Measurements from ENCODE around the gene UTY.

UTY gene

GRCh38 chrY:13339939-13340338 is 139.9 kb downstream of the UTY start:
- CTCF ChIA-PET = no interaction called here
- no peak overlapping the region for H3K4me3 ChIP-seq (ENCODE audit: control insufficient read depth in 1 of 7, extremely low read depth in 1 of 7, insufficient read depth in 4 of 7, low read depth in 2 of 7, low read length in 6 of 7)
- peaks cover 0 to 13% (median 0%) of the 10 kb centered on the region in 4 experiments for H3K4me1 ChIP-seq (ENCODE audit: control extremely low read depth in 1 of 4, control insufficient read depth in 4 of 4, insufficient read depth in 4 of 4, low read length in 3 of 4)
- peaks cover 0 to 32% (median 2%) of the 10 kb centered on the region in 4 experiments for H3K36me3 ChIP-seq (ENCODE audit: control insufficient read depth in 4 of 4, insufficient read depth in 4 of 4, low read length in 3 of 4)
- H3K27ac ChIP-seq (ENCODE audit: insufficient read depth in 1 of 2, low read depth in 1 of 2, low read length in 2 of 2, poor library complexity in 1 of 2, severe bottlenecking in 2 of 2) = no peak overlapping the region
- POLR2A ChIA-PET = no interaction called here
- H3K27me3 ChIP-seq (replicated peaks in 2 of 5; ENCODE audit: control insufficient read depth in 4 of 5, insufficient read depth in 5 of 5, low read length in 4 of 5) = no peaks in the 10 kb centered on the region
- DNase-seq = no peak
- H3K9me3 ChIP-seq (ENCODE audit: control extremely low read depth in 1 of 5, control insufficient read depth in 4 of 5, insufficient read depth in 2 of 5, low read depth in 1 of 5, low read length in 4 of 5) = no peaks in the 10 kb centered on the region
- no CpG with 5 or more reads among the region's 5 CpGs for WGBS (ENCODE audit: insufficient coverage)

- no peak overlapping the region for H3K27ac ChIP-seq (ENCODE audit: insufficient read depth in 1 of 2, low read depth in 1 of 2, low read length in 2 of 2, poor library complexity in 1 of 2, severe bottlenecking in 2 of 2)
- WGBS (ENCODE audit: insufficient coverage) = no CpG with 5 or more reads among the region's 9 CpGs
- H3K4me3 ChIP-seq (ENCODE audit: control insufficient read depth in 1 of 7, extremely low read depth in 1 of 7, insufficient read depth in 4 of 7, low read depth in 2 of 7, low read length in 6 of 7) = no peak overlapping the region
- peaks cover 0 to 38% (median 3%) of the 10 kb centered on the region in 4 experiments for H3K36me3 ChIP-seq (ENCODE audit: control insufficient read depth in 4 of 4, insufficient read depth in 4 of 4, low read length in 3 of 4)
- CTCF ChIA-PET = no interaction called here
- no peaks in the 10 kb centered on the region for H3K27me3 ChIP-seq (replicated peaks in 2 of 5; ENCODE audit: control insufficient read depth in 4 of 5, insufficient read depth in 5 of 5, low read length in 4 of 5)
- no peak for DNase-seq
- H3K9me3 ChIP-seq (ENCODE audit: control extremely low read depth in 1 of 5, control insufficient read depth in 4 of 5, insufficient read depth in 2 of 5, low read depth in 1 of 5, low read length in 4 of 5) = no peaks in the 10 kb centered on the region
- H3K4me1 ChIP-seq (ENCODE audit: control extremely low read depth in 1 of 4, control insufficient read depth in 4 of 4, insufficient read depth in 4 of 4, low read length in 3 of 4) = peaks cover 0 to 13% (median 0%) of the 10 kb centered on the region in 4 experiments
- POLR2A ChIA-PET = no interaction called here
These were observed 140.5 kb downstream of the UTY start for GRCh38 chrY:13339381-13339780.

- Histone ChIP-seq H3K27ac (ENCODE audit: insufficient read depth in 1 of 2, low read depth in 1 of 2, low read length in 2 of 2, poor library complexity in 1 of 2, severe bottlenecking in 2 of 2) (no peak overlapping the region), H3K9me3 (ENCODE audit: control extremely low read depth in 1 of 5, control insufficient read depth in 4 of 5, insufficient read depth in 2 of 5, low read depth in 1 of 5, low read length in 4 of 5) (no peaks in the 10 kb centered on the region), H3K36me3 (ENCODE audit: control insufficient read depth in 4 of 4, insufficient read depth in 4 of 4, low read length in 3 of 4) (peaks cover 0 to 44% (median 3%) of the 10 kb centered on the region in 4 experiments), H3K4me1 (ENCODE audit: control extremely low read depth in 1 of 4, control insufficient read depth in 4 of 4, insufficient read depth in 4 of 4, low read length in 3 of 4) (peaks cover 0 to 13% (median 0%) of the 10 kb centered on the region in 4 experiments), H3K4me3 (ENCODE audit: control insufficient read depth in 1 of 7, extremely low read depth in 1 of 7, insufficient read depth in 4 of 7, low read depth in 2 of 7, low read length in 6 of 7) (no peak overlapping the region), H3K27me3 (replicated peaks in 2 of 5; ENCODE audit: control insufficient read depth in 4 of 5, insufficient read depth in 5 of 5, low read length in 4 of 5) (no peaks in the 10 kb centered on the region)
- peak in 1 of 3 donors; percentile 3 for DNase-seq
- ChIA-PET CTCF (no interaction called here), POLR2A (interaction anchor here (0.6 kb wide), 1 partner anchor 367 kb away, joined by 3 read pairs; no protein-coding TSS in a partner anchor)
- no CpG with 5 or more reads among the region's 4 CpGs for WGBS (ENCODE audit: insufficient coverage)
These were observed 141.1 kb downstream of the UTY start for GRCh38 chrY:13338711-13339110.

- peaks cover 0 to 13% (median 0%) of the 10 kb centered on the region in 4 experiments for H3K4me1 ChIP-seq (ENCODE audit: control extremely low read depth in 1 of 4, control insufficient read depth in 4 of 4, insufficient read depth in 4 of 4, low read length in 3 of 4)
- no peaks in the 10 kb centered on the region for H3K9me3 ChIP-seq (ENCODE audit: control extremely low read depth in 1 of 5, control insufficient read depth in 4 of 5, insufficient read depth in 2 of 5, low read depth in 1 of 5, low read length in 4 of 5)
- no CpG with 5 or more reads among the region's 5 CpGs for WGBS (ENCODE audit: insufficient coverage)
- ChIA-PET POLR2A (no interaction called here), CTCF (interaction anchor here (0.6 kb wide), 1 partner anchor 94 kb away, joined by 4 read pairs; no protein-coding TSS in a partner anchor)
- no peaks in the 10 kb centered on the region for H3K27me3 ChIP-seq (replicated peaks in 2 of 5; ENCODE audit: control insufficient read depth in 4 of 5, insufficient read depth in 5 of 5, low read length in 4 of 5)
- H3K36me3 ChIP-seq (ENCODE audit: control insufficient read depth in 4 of 4, insufficient read depth in 4 of 4, low read length in 3 of 4) = peaks cover 0 to 44% (median 3%) of the 10 kb centered on the region in 4 experiments
- H3K4me3 ChIP-seq (ENCODE audit: control insufficient read depth in 1 of 7, extremely low read depth in 1 of 7, insufficient read depth in 4 of 7, low read depth in 2 of 7, low read length in 6 of 7) = no peak overlapping the region
- DNase-seq = no peak
- H3K27ac ChIP-seq (ENCODE audit: insufficient read depth in 1 of 2, low read depth in 1 of 2, low read length in 2 of 2, poor library complexity in 1 of 2, severe bottlenecking in 2 of 2) = no peak overlapping the region
These were observed 141.9 kb downstream of the UTY start for GRCh38 chrY:13337934-13338333.

GRCh38 chrY:13333791-13334190 is 146.0 kb downstream of the UTY start:
- peaks cover 0 to 2% (median 0%) of the 10 kb centered on the region in 4 experiments for H3K4me1 ChIP-seq (ENCODE audit: control extremely low read depth in 1 of 4, control insufficient read depth in 4 of 4, insufficient read depth in 4 of 4, low read length in 3 of 4)

GRCh38 chrY:13330651-13331050 is 149.2 kb downstream of the UTY start:
- peaks cover 0 to 33% (median 2%) of the 10 kb centered on the region in 4 experiments for H3K36me3 ChIP-seq (ENCODE audit: control insufficient read depth in 4 of 4, insufficient read depth in 4 of 4, low read length in 3 of 4)
- no CpG with 5 or more reads among the region's 2 CpGs for WGBS (ENCODE audit: insufficient coverage)
- no peaks in the 10 kb centered on the region for H3K4me1 ChIP-seq (ENCODE audit: control extremely low read depth in 1 of 4, control insufficient read depth in 4 of 4, insufficient read depth in 4 of 4, low read length in 3 of 4)
- no peaks in the 10 kb centered on the region for H3K27me3 ChIP-seq (replicated peaks in 2 of 5; ENCODE audit: control insufficient read depth in 4 of 5, insufficient read depth in 5 of 5, low read length in 4 of 5)
- POLR2A ChIA-PET = no interaction called here
- DNase-seq = no peak
- H3K4me3 ChIP-seq (ENCODE audit: control insufficient read depth in 1 of 7, extremely low read depth in 1 of 7, insufficient read depth in 4 of 7, low read depth in 2 of 7, low read length in 6 of 7) = no peak overlapping the region
- no peaks in the 10 kb centered on the region for H3K9me3 ChIP-seq (ENCODE audit: control extremely low read depth in 1 of 5, control insufficient read depth in 4 of 5, insufficient read depth in 2 of 5, low read depth in 1 of 5, low read length in 4 of 5)
- CTCF ChIA-PET = interaction anchor here (1.2 to 1.6 kb wide), 2 partner anchors 13 to 18 kb away, joined by 5 read pairs; no protein-coding TSS in a partner anchor
- no peak overlapping the region for H3K27ac ChIP-seq (ENCODE audit: insufficient read depth in 1 of 2, low read depth in 1 of 2, low read length in 2 of 2, poor library complexity in 1 of 2, severe bottlenecking in 2 of 2)

More at GRCh38 chrY:13333791-13334190, 146.0 kb downstream of the UTY start:
- DNase-seq = no peak
- no peak overlapping the region for H3K27ac ChIP-seq (ENCODE audit: insufficient read depth in 1 of 2, low read depth in 1 of 2, low read length in 2 of 2, poor library complexity in 1 of 2, severe bottlenecking in 2 of 2)
- no peak overlapping the region for H3K4me3 ChIP-seq (ENCODE audit: control insufficient read depth in 1 of 7, extremely low read depth in 1 of 7, insufficient read depth in 4 of 7, low read depth in 2 of 7, low read length in 6 of 7)
- CTCF ChIA-PET = interaction anchor here (2.0 kb wide), 1 partner anchor 10 kb away, joined by 7 read pairs; no protein-coding TSS in a partner anchor
- POLR2A ChIA-PET = no interaction called here
- H3K36me3 ChIP-seq (ENCODE audit: control insufficient read depth in 4 of 4, insufficient read depth in 4 of 4, low read length in 3 of 4) = peaks cover 0 to 29% (median 2%) of the 10 kb centered on the region in 4 experiments
- H3K27me3 ChIP-seq (replicated peaks in 2 of 5; ENCODE audit: control insufficient read depth in 4 of 5, insufficient read depth in 5 of 5, low read length in 4 of 5) = no peaks in the 10 kb centered on the region
- no peaks in the 10 kb centered on the region for H3K9me3 ChIP-seq (ENCODE audit: control extremely low read depth in 1 of 5, control insufficient read depth in 4 of 5, insufficient read depth in 2 of 5, low read depth in 1 of 5, low read length in 4 of 5)
- WGBS (ENCODE audit: insufficient coverage) = no CpG with 5 or more reads among the region's 5 CpGs

- CTCF ChIA-PET = interaction anchor here (1.7 kb wide), 1 partner anchor 18 kb away, joined by 5 read pairs; no protein-coding TSS in a partner anchor
- Histone ChIP-seq H3K27me3 (replicated peaks in 2 of 5; ENCODE audit: control insufficient read depth in 4 of 5, insufficient read depth in 5 of 5, low read length in 4 of 5) (no peaks in the 10 kb centered on the region), H3K9me3 (ENCODE audit: control extremely low read depth in 1 of 5, control insufficient read depth in 4 of 5, insufficient read depth in 2 of 5, low read depth in 1 of 5, low read length in 4 of 5) (no peaks in the 10 kb centered on the region), H3K27ac (ENCODE audit: insufficient read depth in 1 of 2, low read depth in 1 of 2, low read length in 2 of 2, poor library complexity in 1 of 2, severe bottlenecking in 2 of 2) (no peak overlapping the region), H3K36me3 (ENCODE audit: control insufficient read depth in 4 of 4, insufficient read depth in 4 of 4, low read length in 3 of 4) (peaks cover 0 to 29% (median 0%) of the 10 kb centered on the region in 4 experiments), H3K4me1 (ENCODE audit: control extremely low read depth in 1 of 4, control insufficient read depth in 4 of 4, insufficient read depth in 4 of 4, low read length in 3 of 4) (no peaks in the 10 kb centered on the region), H3K4me3 (ENCODE audit: control insufficient read depth in 1 of 7, extremely low read depth in 1 of 7, insufficient read depth in 4 of 7, low read depth in 2 of 7, low read length in 6 of 7) (no peak overlapping the region)
- POLR2A ChIA-PET = no interaction called here
- no CpG with 5 or more reads among the region's 1 CpG for WGBS (ENCODE audit: insufficient coverage)
- DNase-seq = no peak
These were observed 166.9 kb downstream of the UTY start for GRCh38 chrY:13312966-13313365.

All from common myeloid progenitor, CD34-positive (primary cell).